Stimulated activated CD4-positive, alpha-beta T cell treated with anti-CD3 and anti-CD28 coated beads, Interleukin-15, amount 100 ng/mL, for 1 hour (primary cell): Measurements from ENCODE around the gene ZDHHC13.

ENCODE experiments used
- DNase-seq, 2 donors: peaks; one replicate each; pipeline ENCODE4 v3.0.0-alpha.2; 2020; ENCODE audit warnings: low read depth in 1 of 2, low spot score in 1 of 2

Gene ZDHHC13

GRCh38 chr11:19200410-19201201 lies 83.6 kb downstream of the ZDHHC13 start:
- no peak for DNase-seq

- no peak for DNase-seq
These were observed 85.0 kb downstream of the ZDHHC13 start, which contains the start of gene CSRP3 for GRCh38 chr11:19201737-19202605. Gene CSRP3, minus strand, starts transcription at chr11:19201983. Its CDS starts 9,535 bp downstream, at chr11:19192448.

GRCh38 chr11:19204836-19205235 lies 87.9 kb downstream of the ZDHHC13 start:
- no peak for DNase-seq

- no peak for DNase-seq
These were observed 91.2 kb downstream of the ZDHHC13 start for GRCh38 chr11:19208181-19208580.

GRCh38 chr11:19208959-19209546 lies 92.1 kb downstream of the ZDHHC13 start:
- DNase-seq, result no peak

- no peak for DNase-seq
These were observed 92.8 kb downstream of the ZDHHC13 start for GRCh38 chr11:19209617-19210370.

GRCh38 chr11:19216021-19216420 lies 99.1 kb downstream of the ZDHHC13 start:
- DNase-seq, result no peak

- no peak for DNase-seq
These were observed 99.9 kb downstream of the ZDHHC13 start for GRCh38 chr11:19216709-19217374.

GRCh38 chr11:19218216-19218615 lies 101.2 kb downstream of the ZDHHC13 start:
- DNase-seq, result no peak

- no peak for DNase-seq
These were observed 102.0 kb downstream of the ZDHHC13 start for GRCh38 chr11:19218786-19219460.

- DNase-seq, result no peak
These were observed 104.1 kb downstream of the ZDHHC13 start for GRCh38 chr11:19220903-19221724.

GRCh38 chr11:19225123-19225522 lies 108.2 kb downstream of the ZDHHC13 start:
- DNase-seq, result no peak

- no peak for DNase-seq
These were observed 108.6 kb downstream of the ZDHHC13 start for GRCh38 chr11:19225581-19225980.
